ENCODE measurements around the gene PDE4B. TPM values are rescaled to one million over a fixed set of nuclear protein-coding genes. Genes with fewer than 3 reads are reported as not detected.

The PDE4B gene
- total RNA-seq, 2 experiments from 2014 or later, result 2.4 to 3.1 TPM

- no peaks in the 10 kb centered on the region for H3K4me1 ChIP-seq (ENCODE audit: insufficient read depth, low read length, poor library complexity, severe bottlenecking)
- BruUV-seq (replicated peaks), result no TSS peak
- DNase-seq (ENCODE audit: low spot score), result no peak
- no peaks in the 10 kb centered on the region for H3K9me3 ChIP-seq (ENCODE audit: low read length)
- H3K79me2 ChIP-seq (ENCODE audit: insufficient read depth, low read depth, low read length), result no peaks in the 10 kb centered on the region
- no peaks in the 10 kb centered on the region for H3K9me2 ChIP-seq (ENCODE audit: insufficient read depth, low read length)
- no peak overlapping the region for H3K4me3 ChIP-seq (ENCODE audit: low read depth, low read length, poor library complexity, severe bottlenecking)
- no peaks in the 10 kb centered on the region for H4K20me1 ChIP-seq (ENCODE audit: insufficient read depth, low read length)
- H3K27ac ChIP-seq (ENCODE audit: low read depth, low read length, poor library complexity, severe bottlenecking), result no peak overlapping the region
- H3K4me2 ChIP-seq (ENCODE audit: low read length), result no peak overlapping the region
- TF ChIP-seq EZH2phosphoT487 (IDR thresholded peaks at IDR 0.05; ENCODE audit: borderline replicate concordance, low read depth, low read length), result no peak
- no peak for TF ChIP-seq CTCF (conservative IDR thresholded peaks at IDR 0.05; ENCODE audit: low read length)
- no peak overlapping the region for H2AFZ ChIP-seq (ENCODE audit: low read length)
- no peaks in the 10 kb centered on the region for H3K36me3 ChIP-seq (ENCODE audit: insufficient read depth, low read length)
- ChIA-PET POLR2A (interaction anchor here (0.6 to 1.5 kb wide), 2 partner anchors 112 to 1918 kb away, joined by 3 to 5 read pairs; no protein-coding TSS in a partner anchor), CTCF (ENCODE audit: unreplicated experiment) (no interaction called here)
- intact Hi-C loops (cut with micrococcal nuclease; ENCODE audit: unreplicated experiment), result no loop called here
Observed at GRCh38 chr1:66231681-66232463, 439.2 kb downstream of the PDE4B start.

GRCh38 chr1:66237042-66237441 lies 444.3 kb downstream of the PDE4B start:
- no peaks in the 10 kb centered on the region for H3K79me2 ChIP-seq (ENCODE audit: insufficient read depth, low read depth, low read length)
- no peaks in the 10 kb centered on the region for H3K9me2 ChIP-seq (ENCODE audit: insufficient read depth, low read length)
- no peak overlapping the region for H3K4me2 ChIP-seq (ENCODE audit: low read length)
- no peaks in the 10 kb centered on the region for H3K9me3 ChIP-seq (ENCODE audit: low read length)
- BruUV-seq (replicated peaks), result no TSS peak
- CTCF ChIA-PET (ENCODE audit: unreplicated experiment), result interaction anchor here (1.0 to 1.3 kb wide), 3 partner anchors 199 to 276 kb away, joined by 3 to 4 read pairs (median 4); no protein-coding TSS in a partner anchor
- POLR2A ChIA-PET, result interaction anchor here (1.3 to 1.7 kb wide), 2 partner anchors 43 to 72 kb away, joined by 3 to 5 read pairs; no protein-coding TSS in a partner anchor
- H3K27ac ChIP-seq (ENCODE audit: low read depth, low read length, poor library complexity, severe bottlenecking), result no peak overlapping the region
- H3K4me1 ChIP-seq (ENCODE audit: insufficient read depth, low read length, poor library complexity, severe bottlenecking), result no peaks in the 10 kb centered on the region
- no peak overlapping the region for H3K4me3 ChIP-seq (ENCODE audit: low read depth, low read length, poor library complexity, severe bottlenecking)
- H4K20me1 ChIP-seq (ENCODE audit: insufficient read depth, low read length), result no peaks in the 10 kb centered on the region
- H3K36me3 ChIP-seq (ENCODE audit: insufficient read depth, low read length), result no peaks in the 10 kb centered on the region
- DNase-seq (ENCODE audit: low spot score), result no peak
- H2AFZ ChIP-seq (ENCODE audit: low read length), result no peak overlapping the region
- intact Hi-C loops (cut with micrococcal nuclease; ENCODE audit: unreplicated experiment), result no loop called here
- TF ChIP-seq EZH2phosphoT487 (IDR thresholded peaks at IDR 0.05; ENCODE audit: borderline replicate concordance, low read depth, low read length) (no peak), CTCF (conservative IDR thresholded peaks at IDR 0.05; ENCODE audit: low read length) (no peak)
